DMS 273 treated with DMSO at 0.1 percent for 48 hours (cell line): Measurements from ENCODE around the gene SLC47A2.

ENCODE experiments used
- DNase-seq: peaks from one replicate; lab custom pipeline; 2025; lab: John Stamatoyannopoulos, UW

SLC47A2 gene

GRCh38 chr17:19645734-19646201, 70.6 kb downstream of the SLC47A2 start:
- no peak for DNase-seq

- no peak for DNase-seq
Observed at GRCh38 chr17:19644493-19645210, 71.7 kb downstream of the SLC47A2 start.

- DNase-seq, result no peak
Observed at GRCh38 chr17:19642373-19642893, 74.0 kb downstream of the SLC47A2 start.

GRCh38 chr17:19641687-19642372, 74.6 kb downstream of the SLC47A2 start:
- no peak for DNase-seq

GRCh38 chr17:19631905-19632304, 84.5 kb downstream of the SLC47A2 start:
- DNase-seq, result no peak

GRCh38 chr17:19630661-19631060, 85.7 kb downstream of the SLC47A2 start:
- DNase-seq, result no peak

GRCh38 chr17:19630035-19630434, 86.3 kb downstream of the SLC47A2 start:
- DNase-seq, result no peak

- DNase-seq, result no peak
Observed at GRCh38 chr17:19629449-19629848, 86.9 kb downstream of the SLC47A2 start.
